Activated naive CD8-positive, alpha-beta T cell (primary cell): Measurements from ENCODE around the gene NPL.

Experiments used
- H3K27ac Mint-ChIP-seq: one replicate; pipeline ENCODE4 v1.8.0; 2021; ENCODE audit warnings: mixed read lengths
- H3K27me3 Mint-ChIP-seq: one replicate; pipeline ENCODE4 v1.8.0; 2021; ENCODE audit warnings: mixed read lengths
- H3K36me3 Mint-ChIP-seq: one replicate; pipeline ENCODE4 v1.8.0; 2021; ENCODE audit warnings: mixed read lengths
- H3K4me1 Mint-ChIP-seq: one replicate; pipeline ENCODE4 v1.8.0; 2021; ENCODE audit warnings: low read depth, mixed read lengths
- H3K4me3 Mint-ChIP-seq: one replicate; pipeline ENCODE4 v1.8.0; 2021; ENCODE audit warnings: mild to moderate bottlenecking, mixed read lengths
- H3K9me3 Mint-ChIP-seq: one replicate; pipeline ENCODE4 v1.8.0; 2021; ENCODE audit warnings: low read depth, mixed read lengths

The NPL gene

GRCh38 chr1:182766881-182767645 is 22.5 kb upstream of the NPL start:
- no peaks in the 10 kb centered on the region for H3K9me3 Mint-ChIP-seq
- no peaks in the 10 kb centered on the region for H3K4me1 Mint-ChIP-seq
- no peak overlapping the region for H3K4me3 Mint-ChIP-seq
- peaks cover 15% of the 10 kb centered on the region for H3K27me3 Mint-ChIP-seq
- no peaks in the 10 kb centered on the region for H3K36me3 Mint-ChIP-seq
- H3K27ac Mint-ChIP-seq, result no peak overlapping the region

GRCh38 chr1:182768963-182769362 is 20.6 kb upstream of the NPL start:
- peaks cover 15% of the 10 kb centered on the region for H3K27me3 Mint-ChIP-seq
- H3K36me3 Mint-ChIP-seq, result no peaks in the 10 kb centered on the region
- no peaks in the 10 kb centered on the region for H3K4me1 Mint-ChIP-seq

GRCh38 chr1:182770232-182770631 is 19.3 kb upstream of the NPL start:
- H3K4me1 Mint-ChIP-seq, result no peaks in the 10 kb centered on the region
- no peak overlapping the region for H3K27ac Mint-ChIP-seq
- no peaks in the 10 kb centered on the region for H3K9me3 Mint-ChIP-seq

More at GRCh38 chr1:182768963-182769362, 20.6 kb upstream of the NPL start:
- no peak overlapping the region for H3K4me3 Mint-ChIP-seq
- H3K27ac Mint-ChIP-seq, result no peak overlapping the region
- H3K9me3 Mint-ChIP-seq, result no peaks in the 10 kb centered on the region

GRCh38 chr1:182771187-182771984 is 18.2 kb upstream of the NPL start:
- no peak overlapping the region for H3K27ac Mint-ChIP-seq
- peaks cover 9% of the 10 kb centered on the region for H3K27me3 Mint-ChIP-seq
- no peaks in the 10 kb centered on the region for H3K4me1 Mint-ChIP-seq
- H3K36me3 Mint-ChIP-seq, result no peaks in the 10 kb centered on the region
- H3K4me3 Mint-ChIP-seq, result no peak overlapping the region
- H3K9me3 Mint-ChIP-seq, result no peaks in the 10 kb centered on the region

More at GRCh38 chr1:182770232-182770631, 19.3 kb upstream of the NPL start:
- H3K4me3 Mint-ChIP-seq, result no peak overlapping the region
- H3K27me3 Mint-ChIP-seq, result peaks cover 10% of the 10 kb centered on the region
- H3K36me3 Mint-ChIP-seq, result no peaks in the 10 kb centered on the region

- Mint-ChIP-seq H3K27me3 (peaks cover 3% of the 10 kb centered on the region), H3K4me1 (peaks cover 4% of the 10 kb centered on the region), H3K9me3 (no peaks in the 10 kb centered on the region), H3K27ac (no peak overlapping the region), H3K36me3 (no peaks in the 10 kb centered on the region), H3K4me3 (no peak overlapping the region)
These were observed 12.2 kb upstream of the NPL start for GRCh38 chr1:182777386-182777785.

GRCh38 chr1:182778862-182779261 is 10.7 kb upstream of the NPL start:
- peaks cover 5% of the 10 kb centered on the region for H3K27me3 Mint-ChIP-seq
- H3K27ac Mint-ChIP-seq, result no peak overlapping the region
- H3K9me3 Mint-ChIP-seq, result no peaks in the 10 kb centered on the region
- H3K4me1 Mint-ChIP-seq, result peaks cover 4% of the 10 kb centered on the region
- no peak overlapping the region for H3K4me3 Mint-ChIP-seq
- no peaks in the 10 kb centered on the region for H3K36me3 Mint-ChIP-seq

GRCh38 chr1:182779530-182779929 is 10.0 kb upstream of the NPL start:
- peaks cover 3% of the 10 kb centered on the region for H3K27me3 Mint-ChIP-seq
- peaks cover 4% of the 10 kb centered on the region for H3K4me1 Mint-ChIP-seq
- H3K4me3 Mint-ChIP-seq, result no peak overlapping the region
- no peaks in the 10 kb centered on the region for H3K36me3 Mint-ChIP-seq
- H3K9me3 Mint-ChIP-seq, result no peaks in the 10 kb centered on the region
- no peak overlapping the region for H3K27ac Mint-ChIP-seq

GRCh38 chr1:182781841-182782586 is 7.6 kb upstream of the NPL start:
- no peak overlapping the region for H3K27ac Mint-ChIP-seq
- peaks cover 3% of the 10 kb centered on the region for H3K27me3 Mint-ChIP-seq
- H3K36me3 Mint-ChIP-seq, result no peaks in the 10 kb centered on the region
- peaks cover 4% of the 10 kb centered on the region for H3K4me1 Mint-ChIP-seq
- H3K4me3 Mint-ChIP-seq, result no peak overlapping the region
- no peaks in the 10 kb centered on the region for H3K9me3 Mint-ChIP-seq

- H3K27me3 Mint-ChIP-seq, result peaks cover 3% of the 10 kb centered on the region
- H3K9me3 Mint-ChIP-seq, result no peaks in the 10 kb centered on the region
- H3K4me1 Mint-ChIP-seq, result peaks cover 4% of the 10 kb centered on the region
- H3K27ac Mint-ChIP-seq, result no peak overlapping the region
- no peaks in the 10 kb centered on the region for H3K36me3 Mint-ChIP-seq
- H3K4me3 Mint-ChIP-seq, result no peak overlapping the region
These were observed 7.0 kb upstream of the NPL start for GRCh38 chr1:182782587-182782913.

- Mint-ChIP-seq H3K4me3 (no peak overlapping the region), H3K27ac (no peak overlapping the region), H3K9me3 (no peaks in the 10 kb centered on the region), H3K36me3 (no peaks in the 10 kb centered on the region), H3K27me3 (peaks cover 3% of the 10 kb centered on the region), H3K4me1 (peaks cover 4% of the 10 kb centered on the region)
These were observed 6.5 kb upstream of the NPL start for GRCh38 chr1:182783068-182783467.

- Mint-ChIP-seq H3K36me3 (no peaks in the 10 kb centered on the region), H3K9me3 (no peaks in the 10 kb centered on the region), H3K4me3 (no peak overlapping the region), H3K4me1 (peaks cover 10% of the 10 kb centered on the region), H3K27me3 (peaks cover 3% of the 10 kb centered on the region), H3K27ac (no peak overlapping the region)
These were observed 4.9 kb upstream of the NPL start for GRCh38 chr1:182784556-182785171.

- Mint-ChIP-seq H3K27ac (no peak overlapping the region), H3K4me3 (no peak overlapping the region), H3K36me3 (no peaks in the 10 kb centered on the region), H3K9me3 (no peaks in the 10 kb centered on the region), H3K4me1 (peaks cover 14% of the 10 kb centered on the region), H3K27me3 (peaks cover 3% of the 10 kb centered on the region)
These were observed 4.4 kb upstream of the NPL start for GRCh38 chr1:182785181-182785580.

- no peak overlapping the region for H3K27ac Mint-ChIP-seq
- H3K4me3 Mint-ChIP-seq, result no peak overlapping the region
- peaks cover 3% of the 10 kb centered on the region for H3K27me3 Mint-ChIP-seq
- peaks cover 17% of the 10 kb centered on the region for H3K4me1 Mint-ChIP-seq
- H3K9me3 Mint-ChIP-seq, result no peaks in the 10 kb centered on the region
- H3K36me3 Mint-ChIP-seq, result no peaks in the 10 kb centered on the region
These were observed 3.2 kb upstream of the NPL start for GRCh38 chr1:182786223-182786994.

GRCh38 chr1:182786995-182787324 is 2.6 kb upstream of the NPL start:
- peaks cover 17% of the 10 kb centered on the region for H3K4me1 Mint-ChIP-seq
- no peaks in the 10 kb centered on the region for H3K9me3 Mint-ChIP-seq
- H3K4me3 Mint-ChIP-seq, result no peak overlapping the region
- H3K27me3 Mint-ChIP-seq, result peaks cover 3% of the 10 kb centered on the region
- no peak overlapping the region for H3K27ac Mint-ChIP-seq
- H3K36me3 Mint-ChIP-seq, result peaks cover 4% of the 10 kb centered on the region
